Tibial artery (tissue), 4 donors: ENCODE measurements around the gene HPS4.

ENCODE experiments used
- DNase-seq, 2 donors: peaks; one replicate each; pipeline ENCODE4 v3.0.0-alpha.2; 2019
- H3K27ac ChIP-seq, 2 donors: fragments of 200-600 bp; sonication (generic) in 1 of 2; 1 replicate in 1 of 2; 2 replicates in 1 of 2; pipeline ENCODE4 v1.5.1; 2018 to 2019; ENCODE audit warnings: mild to moderate bottlenecking in 1 of 2
- H3K27me3 ChIP-seq, 2 donors: fragments of 200-600 bp; sonication (generic) in 1 of 2; one replicate each; pipeline versions ENCODE4 v1.5.1 to v1.6.0; 2016 to 2019
- H3K36me3 ChIP-seq, 3 donors: fragments of 200-600 bp; sonication (generic) in 2 of 3; one replicate each; pipeline ENCODE4 v1.5.1; 2016 to 2019; ENCODE audit warnings: mild to moderate bottlenecking in 2 of 3
- H3K4me1 ChIP-seq, 4 donors: fragments of 200-600 bp; sonication (generic) in 2 of 4; 1 replicate in 3 of 4; 2 replicates in 1 of 4; pipeline ENCODE4 v1.5.1; 2016 to 2019
- H3K4me3 ChIP-seq, 2 donors: fragments of 200-600 bp; sonication (generic) in 1 of 2; 1 replicate in 1 of 2; 2 replicates in 1 of 2; pipeline ENCODE4 v1.5.1; 2018 to 2019; ENCODE audit warnings: mild to moderate bottlenecking in 2 of 2
- H3K9me3 ChIP-seq, 3 donors: fragments of 200-600 bp; sonication (generic) in 1 of 3; one replicate each; pipeline ENCODE4 v1.5.1; 2016 to 2019
- intact Hi-C: fragments of 100-400 bp; cut with DNase I; formaldehyde crosslinking; loops from one replicate; pipeline ENCODE4 v1.15.0; 2023; ENCODE audit warnings: low total_unique reads
- TF ChIP-seq, protein P1 (sequence below), 2 experiments: fragments of 200-600 bp in 1 of 2; fragments of 450-650 bp in 1 of 2; IDR thresholded peaks; one replicate each; pipeline ENCODE4 v1.5.1; 2017 to 2019; ENCODE audit warnings: antibody characterized with exemption in 2 of 2, mild to moderate bottlenecking in 1 of 2, moderate library complexity in 1 of 2

HPS4 gene

DNA sequence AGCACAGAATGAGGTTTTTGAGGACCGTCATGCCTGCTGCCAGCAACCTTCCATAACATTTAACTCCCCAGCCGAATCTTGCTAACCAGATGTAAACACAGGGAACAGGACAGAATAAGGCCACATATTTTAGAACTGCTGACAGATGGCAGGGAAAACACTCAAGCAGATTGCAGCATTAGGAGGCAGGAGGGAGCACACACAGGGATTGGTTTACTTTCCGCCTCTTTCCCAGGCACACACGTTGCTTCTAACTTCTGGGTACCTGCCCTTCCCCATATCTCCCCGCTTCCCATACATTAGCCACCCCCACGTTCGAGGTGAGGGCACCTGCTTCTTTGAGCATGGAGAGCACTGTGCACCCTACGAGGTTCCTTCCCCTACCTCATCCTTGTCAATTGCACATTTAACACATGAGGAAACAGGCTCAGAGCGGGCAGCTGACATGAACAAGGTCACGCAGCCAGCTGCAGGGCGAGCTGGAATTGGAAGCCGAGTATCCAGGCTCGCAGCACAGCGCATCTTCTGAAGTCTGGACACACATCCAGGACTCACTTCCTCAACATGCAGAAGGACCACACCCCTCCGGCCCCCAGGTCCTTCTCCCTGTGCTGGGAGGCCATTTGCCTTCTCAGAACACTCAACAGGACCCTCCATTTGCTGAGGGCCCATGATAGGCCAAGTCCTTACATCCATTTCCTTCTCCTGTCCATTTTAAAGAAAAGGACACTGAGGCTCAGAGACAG, 35.8 kb downstream of the HPS4 start:
- TF ChIP-seq, protein P1, sequence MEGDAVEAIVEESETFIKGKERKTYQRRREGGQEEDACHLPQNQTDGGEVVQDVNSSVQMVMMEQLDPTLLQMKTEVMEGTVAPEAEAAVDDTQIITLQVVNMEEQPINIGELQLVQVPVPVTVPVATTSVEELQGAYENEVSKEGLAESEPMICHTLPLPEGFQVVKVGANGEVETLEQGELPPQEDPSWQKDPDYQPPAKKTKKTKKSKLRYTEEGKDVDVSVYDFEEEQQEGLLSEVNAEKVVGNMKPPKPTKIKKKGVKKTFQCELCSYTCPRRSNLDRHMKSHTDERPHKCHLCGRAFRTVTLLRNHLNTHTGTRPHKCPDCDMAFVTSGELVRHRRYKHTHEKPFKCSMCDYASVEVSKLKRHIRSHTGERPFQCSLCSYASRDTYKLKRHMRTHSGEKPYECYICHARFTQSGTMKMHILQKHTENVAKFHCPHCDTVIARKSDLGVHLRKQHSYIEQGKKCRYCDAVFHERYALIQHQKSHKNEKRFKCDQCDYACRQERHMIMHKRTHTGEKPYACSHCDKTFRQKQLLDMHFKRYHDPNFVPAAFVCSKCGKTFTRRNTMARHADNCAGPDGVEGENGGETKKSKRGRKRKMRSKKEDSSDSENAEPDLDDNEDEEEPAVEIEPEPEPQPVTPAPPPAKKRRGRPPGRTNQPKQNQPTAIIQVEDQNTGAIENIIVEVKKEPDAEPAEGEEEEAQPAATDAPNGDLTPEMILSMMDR (IDR thresholded peaks at IDR 0.05), result no peak
- Histone ChIP-seq H3K4me1 (no peaks in the 10 kb centered on the region), H3K27ac (no peak overlapping the region), H3K4me3 (no peak overlapping the region), H3K36me3 (peaks cover 20 to 33% (median 31%) of the 10 kb centered on the region in 3 donors), H3K9me3 (no peaks in the 10 kb centered on the region), H3K27me3 (no peaks in the 10 kb centered on the region)
- DNase-seq, result peak in 1 of 2 donors; percentile 41
- intact Hi-C loops, result no loop called here

GRCh38 chr22:26446808-26447515, 36.6 kb downstream of the HPS4 start:
- TF ChIP-seq, protein P1 (IDR thresholded peaks at IDR 0.05), result no peak
- Histone ChIP-seq H3K27ac (no peak overlapping the region), H3K27me3 (no peaks in the 10 kb centered on the region), H3K4me1 (no peaks in the 10 kb centered on the region), H3K36me3 (peaks cover 12 to 25% (median 23%) of the 10 kb centered on the region in 3 donors), H3K4me3 (no peak overlapping the region), H3K9me3 (no peaks in the 10 kb centered on the region)
- peak in 1 of 2 donors; percentile 28 for DNase-seq
- intact Hi-C loops, result no loop called here

- Histone ChIP-seq H3K4me1 (no peaks in the 10 kb centered on the region), H3K36me3 (peaks cover under 1 to 13% (median 12%) of the 10 kb centered on the region in 3 donors), H3K9me3 (no peaks in the 10 kb centered on the region), H3K27me3 (no peaks in the 10 kb centered on the region), H3K27ac (no peak overlapping the region), H3K4me3 (no peak overlapping the region)
- TF ChIP-seq, protein P1 (IDR thresholded peaks at IDR 0.05), result no peak
- DNase-seq, result peak in 1 of 2 donors; percentile 35
- intact Hi-C loops, result no loop called here
Observed at GRCh38 chr22:26445577-26446275, 37.9 kb downstream of the HPS4 start.

GRCh38 chr22:26444777-26445176, 38.8 kb downstream of the HPS4 start:
- DNase-seq, result peak in 1 of 2 donors; percentile 15
- intact Hi-C loops, result no loop called here
- no peaks in the 10 kb centered on the region for H3K4me1 ChIP-seq
- H3K9me3 ChIP-seq, result no peaks in the 10 kb centered on the region
- H3K27me3 ChIP-seq, result peaks cover 0 to 2% of the 10 kb centered on the region in 2 donors
- TF ChIP-seq, protein P1 (IDR thresholded peaks at IDR 0.05), result no peak
- H3K27ac ChIP-seq, result no peak overlapping the region
- H3K36me3 ChIP-seq, result peaks cover 0 to 3% (median 3%) of the 10 kb centered on the region in 3 donors
- H3K4me3 ChIP-seq, result no peak overlapping the region

- Histone ChIP-seq H3K27me3 (peaks cover 0 to 4% of the 10 kb centered on the region in 2 donors), H3K27ac (no peak overlapping the region), H3K9me3 (no peaks in the 10 kb centered on the region), H3K36me3 (no peaks in the 10 kb centered on the region), H3K4me1 (no peaks in the 10 kb centered on the region), H3K4me3 (no peak overlapping the region)
- DNase-seq, result peak in 1 of 2 donors; percentile 39
- TF ChIP-seq, protein P1 (IDR thresholded peaks at IDR 0.05), result no peak
- intact Hi-C loops, result no loop called here
Observed at GRCh38 chr22:26443901-26444690, 39.5 kb downstream of the HPS4 start.
